HG02798 (cell line): ENCODE results near the gene CD226.

Experiments used
- ATAC-seq: cut with Tn5 transposase; IDR thresholded peaks from one replicate; pipeline ENCODE4 v1.9.1; 2021; ENCODE audit warnings: mild to moderate bottlenecking; ENCODE audit not compliant: unreplicated experiment, poor library complexity

The CD226 gene

DNA sequence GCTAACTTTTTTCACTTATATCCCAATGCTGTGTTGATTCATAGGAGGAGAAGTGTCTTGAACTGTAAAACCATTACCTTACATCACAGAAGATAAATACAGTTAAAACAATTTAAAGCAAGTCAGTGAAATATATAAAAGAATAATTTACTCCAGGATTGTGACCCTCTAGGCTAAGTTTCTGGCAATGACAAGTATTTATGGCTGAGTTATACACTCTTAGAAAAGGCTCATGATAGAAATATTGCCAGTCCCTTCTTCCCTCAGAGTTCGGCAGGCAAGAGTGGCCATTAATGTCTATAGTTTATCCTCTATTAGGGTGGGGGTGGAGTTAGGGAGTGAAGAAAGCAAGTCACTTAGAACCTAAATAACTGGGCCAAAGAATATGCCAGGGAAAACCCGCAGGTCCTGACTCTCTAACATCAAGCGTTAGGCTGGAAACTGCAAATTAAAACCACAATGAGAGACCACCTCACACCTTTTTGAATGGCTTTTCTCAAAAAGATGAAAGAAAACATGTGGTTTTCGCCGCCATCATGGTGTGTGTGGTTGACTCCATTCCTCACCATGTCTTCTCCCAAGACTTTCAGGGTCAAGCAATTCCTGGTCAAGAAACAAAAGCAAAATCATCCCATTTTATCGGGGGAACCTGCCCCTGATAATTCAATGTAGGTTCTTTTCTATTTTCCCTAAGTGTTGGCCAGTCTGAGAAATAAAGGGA lies 69.3 kb downstream of the CD226 start:
- ATAC-seq = no peak

DNA sequence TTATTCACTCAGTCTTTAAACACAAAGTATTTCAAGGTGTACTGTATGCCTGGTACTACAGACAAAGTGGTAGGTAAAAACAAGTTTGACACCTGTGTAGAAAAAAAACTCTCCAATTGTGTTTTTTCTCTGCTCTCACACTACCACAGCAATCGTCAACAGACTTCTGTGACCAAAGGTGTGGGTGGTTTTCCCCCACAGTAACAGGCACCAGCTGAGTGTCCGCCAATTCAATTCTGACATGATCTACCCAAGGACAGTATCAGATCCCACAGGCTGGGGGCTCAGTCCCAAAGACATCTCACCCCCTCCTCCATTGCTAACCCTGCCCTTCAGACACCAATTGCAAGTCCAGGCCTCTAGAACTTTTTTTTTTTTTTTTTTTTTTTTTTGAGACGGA lies 71.2 kb downstream of the CD226 start:
- no peak for ATAC-seq

DNA sequence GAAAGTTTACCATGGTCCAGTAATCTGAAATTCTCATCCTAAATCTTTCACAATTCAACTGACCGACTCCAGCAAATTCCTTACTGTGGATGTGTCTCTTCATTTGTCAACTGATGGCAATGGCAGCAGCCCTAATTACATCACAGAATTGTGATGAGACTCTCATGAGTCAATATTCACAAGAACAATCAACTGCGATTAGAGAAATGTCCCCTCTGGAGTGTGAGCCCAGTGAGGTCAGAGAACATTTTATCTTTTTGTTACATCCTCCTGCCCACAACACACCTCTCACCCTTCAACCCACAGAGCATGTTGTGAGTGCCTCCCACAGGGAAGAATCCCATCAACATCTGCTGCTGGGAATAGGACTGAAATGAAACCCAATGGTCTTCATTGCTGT lies 73.6 kb downstream of the CD226 start:
- ATAC-seq = no peak

DNA sequence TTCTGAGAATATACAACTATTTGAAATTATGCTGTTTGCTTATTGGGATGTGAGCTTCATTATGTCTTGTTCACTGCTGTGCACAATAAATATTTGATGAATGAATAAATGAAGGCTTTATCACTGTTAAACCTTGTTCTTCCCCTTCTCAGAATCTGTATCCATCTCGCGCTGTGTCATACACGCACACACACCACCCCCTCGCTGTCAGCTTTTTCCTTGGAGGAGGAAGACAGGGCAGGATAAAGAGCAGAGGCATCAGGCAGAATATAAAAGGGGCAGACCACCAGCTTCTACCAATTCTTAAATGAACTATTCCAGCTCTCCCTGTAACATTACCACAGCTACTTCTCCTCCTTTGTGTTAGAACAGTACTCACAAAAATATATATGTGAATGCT lies 75.0 kb downstream of the CD226 start:
- ATAC-seq = no peak

DNA sequence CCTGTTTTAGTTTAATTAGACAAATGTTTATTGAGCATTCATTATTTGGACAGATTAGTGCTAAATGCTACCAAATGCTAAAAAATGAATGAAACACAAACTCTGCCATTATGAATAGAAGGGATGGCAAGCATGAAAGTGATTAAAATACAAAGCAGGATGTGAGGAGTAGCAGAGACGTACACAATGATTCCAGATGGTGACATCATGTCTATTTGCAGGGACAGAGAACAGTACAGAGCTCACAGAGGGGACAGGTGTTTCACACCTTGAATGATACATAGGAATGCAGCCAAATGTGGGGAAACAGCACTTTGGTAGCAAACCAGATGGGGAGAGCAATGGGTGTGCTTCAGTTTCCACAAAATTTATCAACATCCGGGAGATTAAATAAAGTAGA lies 76.3 kb downstream of the CD226 start:
- no peak for ATAC-seq

DNA sequence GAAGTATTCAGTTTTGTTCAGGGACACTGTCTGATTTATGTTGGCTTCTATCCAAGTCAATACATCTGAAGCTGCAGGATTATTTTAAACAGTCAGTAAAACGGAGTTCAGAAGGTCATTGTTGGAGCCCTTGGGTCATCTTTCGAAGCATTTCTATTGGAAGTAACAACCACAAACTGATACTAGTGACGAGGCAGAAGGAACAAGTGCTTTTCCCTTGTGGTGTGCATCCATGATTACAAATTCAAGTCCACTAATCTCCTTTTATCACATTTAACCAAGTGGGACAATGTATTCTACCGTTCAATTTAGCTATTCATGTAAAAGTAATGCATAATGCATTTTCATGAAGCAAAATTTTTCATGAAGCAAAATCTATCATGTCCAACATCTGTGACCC lies 76.9 kb downstream of the CD226 start:
- ATAC-seq = no peak

DNA sequence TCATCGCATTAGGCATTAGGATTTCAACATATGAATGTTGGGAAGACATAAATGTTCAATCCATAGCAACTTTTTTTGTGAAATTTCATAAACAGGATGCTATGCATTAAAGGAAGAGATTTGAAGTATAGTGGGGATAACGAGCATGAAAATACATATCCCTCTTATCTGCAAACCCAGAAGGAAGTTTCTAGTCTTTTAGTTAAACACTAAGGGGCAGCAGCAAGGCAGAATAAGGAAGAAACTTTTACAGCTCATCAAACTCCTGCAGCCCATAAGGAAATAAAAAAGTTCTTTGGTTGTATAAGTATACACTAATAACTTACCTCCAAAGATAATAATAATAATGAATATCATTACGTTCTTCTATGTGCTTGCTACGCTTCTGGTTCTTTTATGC lies 81.5 kb downstream of the CD226 start:
- ATAC-seq = no peak

DNA sequence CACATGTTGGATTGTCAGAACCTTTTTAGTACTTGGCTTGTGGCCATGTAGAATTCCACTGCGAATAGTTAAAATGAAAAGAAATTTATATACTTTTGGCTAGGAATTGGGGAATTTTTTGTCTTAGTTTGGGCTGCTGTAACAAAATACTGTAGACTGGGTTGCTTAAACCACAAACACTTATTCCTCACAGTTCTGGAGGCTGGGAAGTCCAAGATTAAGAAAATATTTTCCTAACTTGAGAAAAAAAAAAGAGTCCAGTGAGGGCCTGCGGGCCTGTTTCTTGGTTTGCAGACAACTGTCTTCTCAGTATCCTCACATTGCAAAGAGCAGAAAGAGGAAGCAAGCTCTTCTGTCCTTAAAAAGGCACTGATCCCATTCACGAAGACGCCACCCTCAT lies 81.9 kb downstream of the CD226 start:
- no peak for ATAC-seq

DNA sequence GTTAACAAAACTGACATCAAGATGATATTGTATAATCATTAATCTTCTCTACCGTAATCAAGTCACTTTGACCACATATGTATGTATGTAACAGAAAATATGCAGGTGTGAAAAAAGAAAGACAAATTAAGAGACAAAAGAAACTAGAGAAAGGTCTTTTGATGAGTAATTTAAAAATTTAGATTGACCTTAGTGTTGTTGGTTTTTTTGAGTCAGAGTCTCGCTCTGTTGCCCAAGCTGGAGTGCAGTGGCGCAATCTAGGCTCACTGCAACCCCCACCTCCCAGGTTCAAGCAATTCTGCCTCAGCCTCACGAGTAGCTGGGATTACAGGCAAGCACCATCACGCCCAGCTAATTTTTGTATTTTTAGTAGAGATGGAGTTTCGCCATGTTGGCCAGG lies 82.9 kb downstream of the CD226 start:
- peak; percentile 82 for ATAC-seq

DNA sequence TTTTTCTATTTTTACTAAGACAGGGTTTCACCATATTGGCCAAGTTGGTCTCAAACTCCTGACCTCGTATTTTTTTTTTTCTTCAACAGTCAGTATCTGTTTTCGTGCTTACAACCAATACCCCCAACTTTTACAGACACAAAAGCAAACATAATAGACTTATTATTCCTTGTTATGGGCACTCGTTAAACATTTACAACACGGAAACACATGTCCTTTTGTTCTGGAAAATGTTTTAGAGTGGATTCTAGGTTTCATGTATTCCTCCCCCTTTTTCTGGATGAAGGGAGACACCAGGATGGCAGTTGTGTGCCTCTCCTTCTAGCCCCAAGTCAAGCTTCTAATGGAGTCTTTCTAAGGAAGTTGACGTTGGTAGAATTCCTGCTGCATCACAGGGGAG lies 88.8 kb downstream of the CD226 start:
- ATAC-seq = no peak

DNA sequence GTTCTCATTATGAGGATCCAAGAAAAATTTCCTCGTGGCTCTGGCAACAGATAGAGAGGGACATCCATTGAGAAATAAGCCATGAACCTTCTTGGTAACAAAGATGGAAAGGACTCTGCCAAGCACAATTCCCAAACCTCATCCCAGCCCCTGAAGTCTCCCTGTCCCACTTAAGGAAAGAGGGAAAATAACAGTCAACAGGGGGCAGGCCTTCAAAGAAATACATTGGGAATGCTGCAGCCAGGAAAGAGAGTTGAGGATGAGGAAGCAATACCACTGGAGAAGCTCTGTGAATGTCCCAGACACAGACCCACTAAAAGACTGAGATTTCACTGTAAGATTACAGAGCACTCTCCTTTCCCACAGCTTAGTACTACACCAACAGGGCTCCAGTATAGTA lies 93.2 kb downstream of the CD226 start:
- ATAC-seq = no peak

DNA sequence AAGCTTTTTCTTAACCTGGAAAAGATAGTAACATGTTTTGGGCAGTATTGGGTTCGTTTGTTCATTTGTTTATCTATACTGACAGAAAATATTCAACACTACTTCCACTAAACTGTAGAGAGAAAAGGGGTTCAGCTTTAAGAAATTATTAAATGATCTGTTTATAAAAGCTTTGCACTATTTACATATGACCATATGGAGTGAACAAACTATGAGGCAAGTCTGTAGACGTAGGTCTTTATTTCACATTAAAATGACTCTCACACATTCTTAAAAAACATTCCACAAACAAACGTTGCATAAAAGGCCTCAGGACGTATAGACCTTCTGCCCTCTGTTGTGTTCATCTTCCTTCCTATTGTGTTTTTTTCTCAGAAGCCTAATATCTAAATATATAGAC lies 94.6 kb downstream of the CD226 start:
- ATAC-seq = no peak

DNA sequence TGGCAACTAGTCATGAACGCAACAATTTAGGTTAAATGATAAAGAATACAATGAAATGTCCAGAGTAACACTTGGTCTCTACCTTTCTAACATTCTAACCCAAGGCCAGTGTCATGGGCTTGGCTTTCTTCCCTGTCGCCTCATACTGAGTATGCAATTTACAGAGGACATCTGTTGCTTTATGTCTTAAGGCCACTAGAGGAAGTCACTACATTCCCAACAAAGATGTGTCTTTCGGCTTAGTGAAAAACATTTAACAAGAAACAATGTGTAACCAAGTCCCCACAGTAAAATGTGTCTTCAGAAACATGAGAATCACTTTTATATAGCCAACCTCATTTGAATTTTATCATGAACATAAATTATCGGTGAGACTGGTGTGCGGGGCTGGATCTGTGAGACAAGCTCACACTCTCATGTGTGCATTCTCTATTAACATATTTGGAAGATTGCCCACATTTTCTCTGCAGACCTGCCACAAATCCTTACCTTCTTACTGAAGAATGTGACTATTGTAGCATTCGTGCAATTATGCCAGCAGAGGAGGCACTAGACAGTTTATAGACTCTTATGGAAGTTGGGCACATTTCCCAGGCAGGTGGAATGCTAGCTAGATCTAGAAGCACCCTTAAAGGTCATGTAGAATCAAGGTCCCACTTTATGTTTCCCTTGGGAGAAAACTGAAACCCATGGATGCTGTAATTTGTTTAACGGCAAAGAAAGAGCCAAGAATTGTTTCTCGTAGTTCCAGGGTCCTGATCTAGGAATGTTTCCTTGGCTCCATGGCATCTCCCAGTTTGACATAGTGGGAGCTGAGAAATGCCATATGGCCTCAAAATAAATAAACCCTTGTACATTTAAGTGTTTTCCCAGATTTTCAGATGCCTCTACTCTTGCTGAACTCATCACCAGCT lies 101.8 kb downstream of the CD226 start:
- ATAC-seq = no peak

DNA sequence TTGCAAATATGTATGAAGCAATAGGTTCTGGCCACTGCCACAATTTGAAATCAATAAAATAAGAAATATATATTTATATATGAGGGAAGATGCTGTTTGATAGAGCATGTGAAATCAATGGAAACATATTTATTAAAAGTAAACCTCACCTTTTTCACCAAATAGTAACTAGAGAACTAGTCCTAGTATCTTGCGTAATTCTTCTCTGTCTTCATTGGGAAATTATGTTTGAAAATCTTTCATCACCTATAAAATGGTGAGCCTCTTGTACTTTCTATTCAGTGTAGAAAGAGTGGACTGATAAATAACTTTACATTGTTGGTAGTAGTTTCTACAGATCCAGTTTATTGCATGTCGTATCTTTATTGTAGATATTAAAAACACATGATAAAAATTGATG lies 103.0 kb downstream of the CD226 start:
- ATAC-seq = no peak

DNA sequence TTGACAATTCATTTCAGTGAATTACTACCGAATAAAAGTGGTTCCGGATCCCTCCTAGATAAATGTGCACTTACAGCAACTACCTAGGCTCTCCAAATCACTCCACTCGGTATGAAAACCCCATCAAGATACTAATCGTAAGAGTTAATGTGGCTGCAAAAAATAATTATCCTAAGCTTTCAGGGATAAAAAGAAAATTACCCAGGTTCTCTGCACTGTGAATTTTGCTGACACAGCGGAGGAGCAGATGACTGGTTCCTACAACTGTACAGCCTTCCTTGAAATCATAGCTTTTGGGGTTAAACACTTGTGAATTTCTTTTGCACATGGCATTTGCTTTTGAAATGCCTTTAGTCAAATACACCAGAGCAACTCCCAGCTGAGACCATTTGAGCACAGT lies 104.7 kb downstream of the CD226 start:
- ATAC-seq = no peak

DNA sequence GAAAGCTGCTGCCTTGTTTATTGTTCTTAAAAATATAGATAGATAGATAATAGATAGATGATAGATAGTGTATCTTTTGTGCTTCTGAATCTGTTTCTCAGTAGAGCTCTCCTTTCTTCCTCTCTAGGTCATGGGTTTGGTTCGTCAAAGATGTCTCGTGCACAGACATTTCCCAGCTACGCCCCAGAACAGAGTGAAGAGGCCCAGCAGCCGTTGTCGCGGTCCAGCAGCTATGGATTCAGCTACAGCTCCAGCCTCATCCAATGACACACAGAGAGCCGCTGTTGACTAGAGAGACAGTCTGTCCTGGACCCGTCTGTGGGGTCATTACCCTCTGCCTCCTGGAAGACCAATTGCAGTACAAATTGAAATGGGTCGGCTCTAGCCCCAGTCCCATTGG lies 106.6 kb downstream of the CD226 start:
- no peak for ATAC-seq

DNA sequence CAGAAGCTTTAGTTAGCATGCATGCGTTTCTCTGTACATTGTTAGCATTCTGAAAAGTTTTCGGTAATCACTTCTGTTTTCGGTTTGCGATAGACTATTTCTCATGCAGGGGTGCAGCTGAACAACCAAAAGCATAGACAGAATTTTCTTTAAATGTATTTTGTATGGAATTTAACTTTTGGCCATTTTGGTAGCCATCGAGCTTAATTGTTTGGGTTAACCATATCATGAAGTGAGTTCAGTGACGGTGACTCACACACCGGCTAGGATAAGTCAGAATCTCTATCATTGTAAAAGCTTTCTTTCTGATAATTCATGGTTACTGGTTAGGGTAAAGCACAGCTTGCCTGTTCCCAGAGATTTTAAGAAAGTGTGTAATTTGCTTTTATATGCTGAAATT lies 107.2 kb downstream of the CD226 start:
- ATAC-seq = no peak

DNA sequence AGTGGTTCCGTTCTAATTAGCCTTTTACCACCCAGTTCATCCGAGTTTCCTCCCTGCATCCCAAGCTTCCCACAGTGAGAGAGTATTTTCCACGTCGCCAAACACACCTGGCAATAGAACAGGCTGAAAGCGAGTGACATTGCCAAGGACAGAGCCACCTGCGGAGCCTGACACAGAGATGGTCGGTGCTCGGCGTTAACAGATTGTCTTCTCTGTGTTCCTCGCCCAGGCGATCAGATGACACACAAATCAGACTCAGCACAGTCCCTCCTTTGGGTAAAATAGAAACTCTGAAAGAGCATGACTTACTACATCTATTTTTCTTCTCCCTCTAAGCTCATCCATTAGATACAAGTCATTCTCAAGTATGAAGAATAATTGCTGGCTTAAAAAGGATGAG lies 107.7 kb downstream of the CD226 start:
- no peak for ATAC-seq

DNA sequence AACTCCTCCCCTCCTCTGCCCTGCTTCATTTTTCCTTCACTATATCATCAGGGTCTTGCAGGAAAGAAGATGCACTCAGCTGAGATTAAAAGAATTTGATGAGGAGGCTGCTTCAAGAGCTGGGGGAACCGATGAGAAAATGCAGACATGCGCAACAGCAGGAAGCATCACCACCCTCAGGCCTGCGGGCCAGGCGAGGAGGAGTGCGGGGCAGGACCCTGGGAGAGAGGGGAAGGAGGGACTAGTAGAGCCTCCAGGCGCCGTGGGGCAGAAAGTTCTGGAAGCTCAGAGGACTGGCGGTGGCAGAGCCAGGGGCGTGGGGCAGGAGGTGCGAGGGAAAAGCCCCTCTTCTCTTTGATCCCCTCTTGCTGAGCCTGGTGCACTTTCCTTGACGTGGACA lies 108.2 kb downstream of the CD226 start:
- no peak for ATAC-seq

DNA sequence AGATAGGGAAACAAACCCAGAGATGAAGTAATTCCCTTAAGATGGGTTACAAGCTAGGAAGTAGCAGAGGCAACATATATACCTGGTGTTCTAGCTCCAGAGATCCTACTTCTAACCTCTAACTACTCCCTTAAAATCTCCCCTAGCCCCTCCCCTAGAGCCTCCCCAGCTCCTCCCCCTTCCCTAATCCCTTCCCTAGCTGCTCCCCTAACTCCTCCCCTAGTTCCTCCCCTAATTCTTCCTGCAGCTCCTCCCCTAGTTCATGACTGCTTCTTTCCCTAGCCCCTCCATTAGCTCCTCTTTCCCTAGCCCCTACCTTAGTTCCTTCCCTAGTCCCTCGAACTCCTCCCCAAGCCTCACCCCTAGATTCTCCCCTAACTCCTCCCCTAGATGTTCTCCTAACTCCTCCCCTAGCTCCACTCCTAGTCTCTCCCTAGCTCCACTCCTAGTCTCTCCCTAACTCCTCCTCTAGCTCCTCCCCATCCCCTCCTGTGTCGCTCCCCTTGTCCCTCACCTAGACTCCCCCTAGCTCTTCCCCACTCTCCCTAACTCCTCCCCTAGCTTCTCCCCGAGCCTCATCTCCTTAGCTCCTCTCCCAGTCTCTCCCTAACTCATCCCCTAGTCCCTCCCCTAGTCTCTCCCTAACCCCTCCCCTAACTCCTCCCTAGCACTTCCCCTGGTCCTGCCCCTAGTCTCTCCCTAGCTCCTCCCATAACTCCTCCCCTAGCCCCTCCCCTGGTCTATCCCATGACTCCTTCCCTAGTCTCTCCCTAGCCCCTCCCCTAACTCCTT lies 108.9 kb downstream of the CD226 start:
- peak; percentile 67 for ATAC-seq

DNA sequence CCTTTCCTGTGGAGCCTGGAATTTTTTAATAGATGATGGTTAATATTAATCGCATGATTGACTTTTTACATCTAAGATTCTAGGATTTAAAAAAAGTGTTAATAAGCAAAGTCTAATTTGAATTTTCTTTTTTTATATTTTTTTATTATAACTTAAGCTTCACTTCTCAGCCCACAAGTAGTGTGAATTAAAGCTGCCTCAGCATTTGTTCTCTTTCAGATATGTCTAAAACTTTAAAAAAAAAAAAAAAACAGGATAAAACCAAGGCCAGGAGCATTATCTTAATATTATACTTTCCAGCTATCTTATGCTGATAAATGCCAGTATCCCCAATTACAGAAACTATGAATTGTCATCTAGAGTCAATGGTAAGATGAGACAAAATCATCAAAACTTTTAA lies 109.7 kb downstream of the CD226 start:
- no peak for ATAC-seq
